ENCODE results near the gene PPP1R1B.

DNA sequence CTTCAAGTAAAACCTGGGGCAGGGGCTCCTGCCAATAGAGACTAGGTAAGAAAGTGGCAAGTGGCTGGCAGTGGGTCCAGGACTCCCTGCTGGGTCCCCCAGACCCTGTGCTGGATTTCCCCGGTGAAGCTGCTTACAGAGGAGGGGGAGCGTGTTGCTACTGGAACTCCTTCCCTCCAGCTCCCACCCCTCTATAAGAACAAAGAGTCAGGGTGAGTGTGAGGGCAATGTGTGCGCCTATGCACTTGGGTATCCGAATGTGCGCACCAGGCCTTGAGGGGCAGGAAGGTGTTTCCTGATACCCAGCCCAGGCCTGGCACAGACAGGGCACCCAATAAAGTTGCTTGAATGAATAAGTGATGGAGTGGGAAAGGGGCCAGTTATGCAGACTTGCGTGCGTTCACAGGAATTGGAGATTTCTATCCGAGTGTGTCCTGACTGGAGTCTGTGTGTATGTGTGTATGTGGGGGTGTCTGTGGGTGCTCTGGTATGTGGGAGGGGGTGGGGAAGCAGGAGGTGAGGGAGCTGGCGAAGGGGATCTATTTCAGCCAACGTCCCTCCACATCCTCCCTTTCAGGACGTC is 30.7 kb upstream of the PPP1R1B start:
- TF ChIP-seq, protein P1, sequence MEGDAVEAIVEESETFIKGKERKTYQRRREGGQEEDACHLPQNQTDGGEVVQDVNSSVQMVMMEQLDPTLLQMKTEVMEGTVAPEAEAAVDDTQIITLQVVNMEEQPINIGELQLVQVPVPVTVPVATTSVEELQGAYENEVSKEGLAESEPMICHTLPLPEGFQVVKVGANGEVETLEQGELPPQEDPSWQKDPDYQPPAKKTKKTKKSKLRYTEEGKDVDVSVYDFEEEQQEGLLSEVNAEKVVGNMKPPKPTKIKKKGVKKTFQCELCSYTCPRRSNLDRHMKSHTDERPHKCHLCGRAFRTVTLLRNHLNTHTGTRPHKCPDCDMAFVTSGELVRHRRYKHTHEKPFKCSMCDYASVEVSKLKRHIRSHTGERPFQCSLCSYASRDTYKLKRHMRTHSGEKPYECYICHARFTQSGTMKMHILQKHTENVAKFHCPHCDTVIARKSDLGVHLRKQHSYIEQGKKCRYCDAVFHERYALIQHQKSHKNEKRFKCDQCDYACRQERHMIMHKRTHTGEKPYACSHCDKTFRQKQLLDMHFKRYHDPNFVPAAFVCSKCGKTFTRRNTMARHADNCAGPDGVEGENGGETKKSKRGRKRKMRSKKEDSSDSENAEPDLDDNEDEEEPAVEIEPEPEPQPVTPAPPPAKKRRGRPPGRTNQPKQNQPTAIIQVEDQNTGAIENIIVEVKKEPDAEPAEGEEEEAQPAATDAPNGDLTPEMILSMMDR (IDR thresholded peaks at IDR 0.05; ENCODE audit: low read length): no peak
- TF ChIP-seq EZH2 (optimal IDR thresholded peaks at IDR 0.05; ENCODE audit: low read depth, low read length) (no peak), EZH2phosphoT487 (IDR thresholded peaks at IDR 0.05; ENCODE audit: low read length) (no peak)

Measured in MM.1S (cell line).